ENCODE data around the gene SREBF1.

The SREBF1 gene

DNA sequence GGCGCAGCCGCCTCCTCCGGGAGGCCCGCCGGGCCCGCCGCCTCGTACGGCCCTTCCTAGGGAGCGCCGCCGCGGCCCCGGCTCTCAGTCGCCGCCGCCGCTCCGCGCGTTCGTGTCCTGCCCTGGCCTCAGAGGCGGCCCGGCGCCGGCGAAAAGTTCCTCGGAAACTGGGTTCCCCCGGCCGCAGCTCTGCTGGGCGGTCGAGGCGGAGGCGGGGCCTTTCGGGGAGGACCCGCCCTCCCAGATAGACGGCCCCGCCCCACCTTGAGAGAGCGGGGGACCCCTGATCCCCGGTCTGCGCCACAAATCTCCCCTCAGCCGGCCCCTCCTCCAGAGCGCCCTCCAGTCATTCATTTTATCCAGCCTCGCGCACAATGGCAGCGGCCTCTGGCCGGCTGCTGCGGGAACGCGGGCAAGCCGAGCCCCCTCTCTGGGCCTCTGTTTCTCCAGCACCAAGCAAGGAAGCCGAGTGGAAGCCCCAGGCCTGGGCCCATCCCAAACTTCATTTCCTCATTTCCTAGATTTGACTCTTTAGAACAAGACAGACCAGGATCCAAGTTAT lies at the start of gene SREBF1:
Gene SREBF1 (minus strand): TSS at position 169 of the 562 bp plus-strand sequence. CDS start 169 bp downstream, outside the sequence.
- DNase-seq, result peak; percentile 47

DNA sequence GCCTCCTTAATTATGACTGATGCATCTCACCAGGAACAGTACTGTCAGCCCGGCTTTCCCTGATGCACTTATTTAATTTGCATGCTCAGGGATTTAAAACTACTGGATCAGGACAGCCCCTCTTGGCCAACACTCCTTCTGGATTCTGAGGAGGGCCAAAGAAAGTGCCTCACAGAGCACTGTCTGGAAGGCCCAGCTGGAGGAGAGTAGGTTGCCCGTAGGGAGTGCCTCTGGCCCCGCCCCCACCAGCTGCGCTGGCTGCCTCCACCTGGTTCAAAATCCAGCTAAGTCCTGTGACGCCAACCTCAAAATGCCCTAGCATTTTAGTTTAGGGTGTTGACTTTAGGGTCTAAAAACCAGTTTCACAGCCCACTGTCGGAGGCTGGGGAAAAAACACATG lies 49.4 kb upstream of the SREBF1 start:
- peak; percentile 74 for DNase-seq

DNA sequence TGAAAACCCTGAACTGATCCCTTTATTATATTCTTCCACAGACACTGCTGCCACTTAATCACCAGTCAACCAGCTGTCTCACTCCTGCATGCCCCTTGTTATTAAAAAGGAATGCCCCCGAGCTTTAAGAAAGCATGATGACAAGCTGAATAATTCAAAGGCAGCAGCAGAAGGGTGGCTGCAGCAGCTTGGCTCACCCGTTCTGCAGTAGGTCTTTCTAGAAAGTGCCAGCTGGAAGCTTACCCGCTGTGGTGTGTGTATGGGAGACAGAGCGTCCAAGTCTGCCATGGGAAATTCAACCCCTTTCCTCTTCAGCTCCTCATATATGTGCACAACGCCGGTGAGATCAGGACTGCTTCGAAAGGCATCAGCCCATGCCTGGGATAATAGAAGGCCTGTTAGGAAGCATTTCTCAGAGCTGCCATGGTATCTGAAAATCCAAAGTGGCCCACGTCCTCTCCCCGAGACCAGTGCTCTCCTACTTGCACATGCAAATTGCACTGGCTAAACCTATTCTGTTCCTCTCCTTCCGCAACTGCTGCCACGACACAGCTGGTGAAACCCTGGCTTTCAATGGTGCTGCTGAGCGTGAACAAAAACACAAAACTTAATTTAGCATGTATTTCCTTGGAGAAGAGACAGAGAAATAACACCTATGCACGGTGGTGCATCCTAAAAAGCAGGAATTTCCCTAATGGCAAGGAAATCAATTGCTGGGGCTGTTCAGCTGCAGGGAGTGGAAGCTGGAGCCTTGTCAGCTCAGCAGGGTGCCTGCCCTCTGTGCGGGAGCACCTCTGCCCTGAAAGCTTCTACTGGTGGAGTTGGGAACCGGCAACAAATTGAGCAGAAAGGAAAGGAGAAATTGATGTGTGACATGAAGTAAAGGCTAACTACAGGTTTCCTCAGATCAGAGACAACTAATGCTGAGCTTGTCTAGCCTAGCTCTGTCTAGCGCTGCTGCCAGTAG lies 47.9 kb upstream of the SREBF1 start:
- DNase-seq, result peak; percentile 30

DNA sequence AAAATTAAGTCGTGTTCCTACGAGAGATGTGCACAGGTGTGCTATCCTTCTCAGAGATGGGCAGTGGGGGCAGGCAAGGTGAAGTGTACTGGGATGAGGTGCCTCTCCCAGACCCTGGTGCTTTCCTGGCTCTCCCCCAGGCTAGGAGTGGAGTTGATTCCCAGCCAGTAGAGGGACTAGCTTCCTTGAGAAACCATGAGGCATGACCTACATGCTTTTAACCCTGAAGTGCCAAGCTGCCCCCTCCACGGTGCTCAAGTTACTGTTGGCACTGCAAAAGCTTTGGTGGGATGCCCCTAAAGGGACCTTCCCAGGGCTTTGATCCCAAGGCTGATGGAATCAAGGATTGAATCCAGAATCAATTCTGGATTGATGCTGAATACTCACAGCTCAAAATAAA lies 47.0 kb upstream of the SREBF1 start:
- DNase-seq, result no peak

DNA sequence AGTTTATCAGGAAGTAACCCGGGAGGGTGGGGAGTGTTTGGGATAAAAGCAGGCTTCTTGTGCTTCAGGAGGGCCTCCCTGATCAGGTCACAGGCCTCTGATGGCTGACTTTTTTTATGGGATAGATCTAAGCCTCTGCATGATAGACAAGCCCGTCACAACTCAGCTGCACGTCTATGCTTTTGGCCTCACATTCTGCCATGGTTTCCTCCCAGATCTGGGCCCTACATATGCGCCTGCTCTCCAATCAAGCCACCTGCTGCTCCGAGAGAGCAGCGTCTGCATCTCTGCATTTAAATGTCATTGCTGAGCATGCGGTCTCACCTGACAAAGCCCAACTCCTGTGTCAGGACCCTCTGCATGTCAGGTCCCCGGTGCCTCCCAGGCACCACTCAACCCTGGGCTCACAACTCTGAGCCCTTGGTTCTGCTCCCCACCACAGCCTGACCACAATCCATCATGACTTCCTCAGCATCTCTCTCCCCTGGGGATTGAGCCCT lies 45.3 kb upstream of the SREBF1 start:
- no peak for DNase-seq

DNA sequence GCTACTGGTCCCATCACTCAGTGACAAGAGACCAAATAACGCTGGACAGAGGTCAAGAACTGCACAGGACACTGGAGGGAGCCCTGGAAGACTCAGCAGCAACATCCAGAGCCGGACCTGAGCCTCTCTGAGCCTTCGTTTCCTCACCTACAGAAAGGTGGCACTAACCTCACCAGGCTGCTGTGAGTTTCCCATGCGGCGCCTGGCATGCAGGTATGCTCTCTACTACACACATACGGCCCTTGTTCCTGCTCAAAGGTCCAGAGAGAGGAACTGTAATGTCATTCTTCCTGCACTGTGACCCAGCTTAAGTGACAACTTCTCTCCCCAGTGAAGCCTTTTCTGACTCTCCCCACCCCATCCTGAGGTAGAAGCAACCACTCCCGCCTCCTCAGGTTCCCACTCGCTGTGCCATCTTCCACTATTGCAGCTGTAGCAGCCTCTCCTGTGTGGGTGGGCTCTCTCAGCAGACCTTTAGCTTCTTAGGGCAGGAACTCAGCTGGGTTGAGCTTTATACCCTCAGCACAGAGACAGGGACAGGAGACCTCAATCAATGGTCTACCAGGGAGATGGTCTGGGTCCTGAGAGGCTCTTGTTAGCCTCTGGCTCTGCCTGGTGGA lies 43.9 kb upstream of the SREBF1 start:
- no peak for DNase-seq

DNA sequence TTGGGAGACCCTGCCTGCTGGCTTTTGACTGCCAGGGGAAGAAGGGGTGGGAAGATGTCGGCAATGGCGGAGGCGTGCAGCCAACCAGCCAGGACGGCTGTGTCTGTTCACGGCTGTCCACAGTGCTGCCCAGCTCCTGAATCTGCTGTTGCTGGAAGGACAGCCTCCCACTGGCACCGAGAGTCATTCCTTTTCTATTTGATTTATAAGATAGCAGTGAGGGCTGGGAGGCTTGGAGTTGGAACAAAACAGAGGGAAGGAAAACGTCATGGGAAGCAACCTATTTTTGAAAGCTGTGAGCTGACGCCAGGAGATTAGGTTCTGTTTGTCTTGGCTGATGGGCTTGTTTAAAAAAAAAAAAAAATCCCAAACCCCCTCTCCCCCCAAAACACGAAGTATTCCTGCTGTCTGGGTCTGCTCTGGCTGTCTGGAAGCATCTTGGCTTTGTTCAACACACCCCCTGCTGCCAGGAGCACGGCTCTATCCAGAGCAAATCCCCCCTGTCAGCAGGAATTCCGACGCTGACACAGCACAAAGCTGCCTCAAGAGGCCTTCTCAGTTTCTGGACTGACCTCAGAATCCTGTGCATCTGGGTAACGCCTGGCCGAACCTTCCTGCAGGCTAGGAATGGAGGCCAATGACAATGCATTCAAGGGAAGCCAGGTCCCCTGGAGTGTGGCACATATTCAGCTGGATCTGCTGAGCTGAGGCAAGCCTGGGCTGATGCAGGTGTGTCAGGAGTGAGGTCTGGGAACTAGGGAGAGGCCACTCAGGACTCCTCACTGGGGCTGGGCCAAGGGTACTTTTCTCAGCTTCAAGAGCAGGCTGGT lies 41.0 kb upstream of the SREBF1 start:
- no peak for DNase-seq

DNA sequence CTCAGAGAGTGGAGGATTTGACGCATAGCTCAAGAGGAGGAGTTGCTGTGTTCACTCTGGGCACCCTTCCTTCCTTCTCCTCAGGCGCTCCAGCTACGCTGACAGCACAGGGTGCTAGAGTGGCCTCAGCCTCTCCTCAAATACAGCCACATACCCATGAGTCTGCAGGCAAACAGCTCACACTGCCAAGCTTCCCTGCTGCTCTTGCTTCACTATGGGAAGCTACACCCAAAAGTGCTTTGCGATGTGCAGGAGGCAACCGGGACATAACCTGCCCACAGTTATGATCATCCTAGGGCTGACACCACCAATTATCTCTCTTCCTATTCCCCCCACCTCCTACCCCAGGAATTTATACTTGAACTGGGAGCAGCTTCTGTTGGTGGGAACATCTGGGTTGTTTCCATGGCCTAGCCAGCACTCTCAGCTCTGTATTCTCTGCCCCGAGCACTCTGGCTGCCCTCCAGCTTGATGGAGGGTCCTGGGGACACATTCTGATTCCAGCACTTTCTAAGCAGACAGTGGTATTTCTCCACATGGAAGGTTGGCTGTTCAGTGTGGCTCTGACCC lies 40.3 kb upstream of the SREBF1 start:
- DNase-seq, result no peak

DNA sequence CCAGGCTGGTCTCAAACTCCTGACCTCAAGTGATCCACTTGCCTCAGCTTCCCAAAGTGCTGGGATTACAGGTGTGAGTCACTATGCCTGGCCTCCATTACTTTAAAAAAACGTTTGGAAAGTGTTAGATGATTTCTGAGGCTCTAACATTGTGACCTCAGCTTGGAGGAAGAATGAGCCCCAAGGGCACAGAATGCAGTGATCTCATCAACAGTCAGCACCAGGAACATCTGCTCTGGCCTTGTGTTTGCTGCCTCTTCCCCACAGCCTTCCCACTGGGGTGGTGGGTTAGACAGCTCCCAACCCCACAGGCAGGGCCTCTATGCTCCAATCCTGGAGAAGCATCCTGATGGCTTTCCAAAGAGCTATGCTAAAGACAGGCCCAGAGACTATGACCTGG lies 37.7 kb upstream of the SREBF1 start:
- peak; percentile 47 for DNase-seq

DNA sequence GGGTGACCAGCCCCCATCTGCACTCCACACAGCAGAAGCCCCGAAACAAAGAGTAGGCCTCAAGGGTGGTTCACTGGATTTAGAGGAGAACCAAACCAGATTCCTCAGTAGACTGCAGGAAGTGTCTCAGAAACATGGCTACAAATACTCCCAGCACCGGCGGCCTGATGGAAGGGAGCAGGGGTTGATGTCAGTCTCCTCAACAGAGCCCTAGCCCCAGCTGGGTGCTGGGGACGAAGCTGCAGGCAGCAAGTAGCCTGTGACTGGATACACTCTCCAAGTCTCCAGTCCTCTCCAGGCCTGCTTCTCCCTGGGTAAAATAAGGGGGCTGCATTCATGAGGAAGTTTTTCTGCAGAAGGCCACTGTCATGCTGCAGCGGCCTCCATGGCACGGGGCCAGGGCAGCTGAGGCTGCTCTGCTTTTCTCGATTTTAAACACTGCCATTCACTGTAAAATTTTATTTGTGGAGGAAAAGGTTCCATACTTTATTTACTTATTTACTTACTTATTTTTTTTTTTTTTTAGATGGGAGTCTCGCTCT lies 36.7 kb upstream of the SREBF1 start:
- DNase-seq, result no peak

DNA sequence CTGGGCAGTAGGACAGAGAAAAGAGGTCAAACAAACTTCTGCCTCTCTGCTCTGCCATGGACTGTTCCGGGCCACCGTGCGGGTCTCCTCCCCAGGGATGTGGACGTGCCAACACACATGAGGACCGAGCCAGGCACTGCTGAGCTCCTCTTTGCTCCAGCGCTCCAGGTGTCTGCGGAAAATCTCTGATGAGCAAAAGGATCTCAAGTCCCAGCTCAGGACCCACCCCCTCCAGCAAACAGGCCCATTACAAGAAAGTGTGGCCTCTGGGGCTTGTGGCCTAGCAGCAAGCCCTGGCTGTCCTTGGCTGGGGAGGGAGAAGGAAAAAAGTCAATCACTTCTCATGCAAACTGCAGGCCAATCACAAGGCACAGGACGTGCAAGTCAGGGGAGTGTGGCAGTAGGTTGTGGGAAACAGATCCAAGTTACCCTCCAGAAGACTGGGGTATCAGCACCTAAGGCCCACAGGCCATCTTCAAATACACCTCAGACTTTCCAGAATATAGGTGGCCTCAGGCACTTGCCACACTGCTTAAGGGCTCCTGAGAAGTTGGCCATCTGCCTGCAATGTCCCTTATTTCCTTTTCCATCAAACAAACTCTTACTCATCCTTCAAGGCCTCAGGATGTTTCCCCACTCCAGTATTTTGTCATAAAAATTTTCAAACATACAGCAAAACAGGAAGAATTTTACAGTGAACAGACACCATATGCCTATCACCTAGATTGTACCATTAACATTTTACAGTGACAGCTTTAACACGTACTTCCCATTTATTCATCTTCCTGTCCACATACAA lies 36.0 kb upstream of the SREBF1 start:
- no peak for DNase-seq

DNA sequence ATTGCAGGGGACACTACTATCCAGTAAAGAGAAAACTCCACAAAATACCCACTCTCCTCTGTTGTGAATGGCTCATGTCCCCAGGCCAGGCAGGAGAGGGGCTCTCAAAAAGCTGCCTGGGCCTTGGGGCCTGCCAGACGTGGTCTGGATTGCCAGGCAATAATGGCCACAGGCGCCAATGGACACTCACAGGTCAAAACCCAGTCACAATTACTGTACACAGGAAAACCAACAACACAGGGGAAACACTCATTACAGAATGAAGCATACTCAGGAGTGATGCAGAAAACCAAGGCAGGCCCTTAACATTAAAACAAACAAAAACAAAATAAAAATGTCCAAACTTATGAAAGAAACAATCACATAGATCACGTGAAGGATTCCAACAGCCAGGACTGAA lies 35.1 kb upstream of the SREBF1 start:
- DNase-seq, result no peak

DNA sequence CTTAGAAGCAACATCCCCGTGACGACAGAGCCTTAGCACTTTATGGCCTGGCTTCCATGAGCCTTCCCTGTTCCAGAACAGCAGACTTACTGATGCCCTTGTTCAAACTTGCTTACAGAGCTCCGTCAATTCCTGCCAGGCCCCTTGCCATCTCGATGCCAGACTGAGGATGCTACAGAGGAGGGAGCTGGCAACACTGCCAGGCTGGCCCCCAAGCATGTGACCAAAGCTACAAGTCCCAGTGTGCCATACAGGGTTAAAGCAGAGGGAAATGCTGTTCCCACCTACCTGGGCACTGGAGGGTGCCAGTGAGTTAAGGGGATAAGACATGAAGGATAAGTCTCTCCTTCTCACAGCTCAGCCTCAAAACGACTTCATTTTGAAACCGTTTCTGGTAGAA lies 33.5 kb upstream of the SREBF1 start:
- DNase-seq, result peak; percentile 9

DNA sequence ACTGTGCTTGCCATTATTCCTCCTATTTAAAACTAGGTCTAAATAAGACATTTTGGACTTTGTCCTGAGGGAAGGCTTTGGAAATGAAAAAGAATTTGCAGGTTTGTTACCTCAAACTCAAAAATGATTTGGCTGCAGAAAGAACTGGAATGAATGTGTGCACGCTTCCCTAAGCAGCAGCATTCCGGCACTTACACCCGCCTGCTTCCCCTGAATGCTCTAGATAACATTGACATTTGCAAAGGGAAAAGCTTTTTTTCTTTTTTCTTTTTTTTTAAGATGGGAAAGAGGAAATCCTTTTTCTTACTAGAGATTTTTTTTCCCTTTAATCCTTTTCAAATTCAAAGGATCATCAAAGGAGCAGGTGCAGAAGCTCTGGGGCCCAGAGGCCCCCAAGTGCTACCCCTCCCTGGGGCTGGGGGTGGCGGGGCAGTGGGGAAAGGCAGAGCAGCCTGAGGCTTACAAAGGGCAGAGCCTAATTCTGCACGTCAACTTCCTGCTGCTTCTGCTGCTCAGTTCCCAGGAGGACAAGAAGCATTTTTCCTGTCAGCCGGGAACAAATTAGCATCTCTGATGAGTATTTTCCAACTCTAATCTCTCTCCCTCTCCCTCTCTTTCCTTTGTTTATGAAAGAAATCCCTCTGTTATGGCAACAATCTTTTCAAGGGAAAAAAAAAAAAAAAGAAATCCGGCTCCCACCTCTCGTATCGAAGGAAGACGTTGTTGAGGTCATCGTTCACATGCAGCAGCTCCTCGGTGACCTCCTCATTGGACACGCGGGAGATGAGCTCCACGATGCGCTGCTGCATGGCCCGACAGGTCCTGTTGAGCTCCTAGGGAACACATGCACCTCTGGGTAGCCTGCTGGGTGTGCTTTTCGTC lies 32.1 kb upstream of the SREBF1 start:
- peak; percentile 19 for DNase-seq

DNA sequence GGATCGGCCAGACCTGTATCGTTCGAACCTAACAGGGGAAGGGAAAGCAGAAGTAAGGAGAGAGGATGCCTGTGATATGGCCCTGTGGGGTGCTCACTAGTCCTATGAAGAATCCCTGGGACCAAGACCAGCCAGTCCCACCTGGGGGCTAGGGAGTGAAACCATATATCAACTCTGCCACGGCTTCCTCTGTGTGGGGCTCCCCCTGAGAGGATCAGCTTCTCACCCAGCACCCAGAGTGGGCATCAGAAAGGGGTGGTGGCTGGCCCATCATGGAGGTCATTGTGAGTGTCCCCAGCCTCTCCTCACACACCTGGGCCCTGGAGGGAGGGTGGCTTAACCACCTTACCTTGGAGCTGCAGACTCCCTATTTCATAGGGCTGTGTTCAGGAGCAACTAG lies 30.1 kb upstream of the SREBF1 start:
- no peak for DNase-seq

DNA sequence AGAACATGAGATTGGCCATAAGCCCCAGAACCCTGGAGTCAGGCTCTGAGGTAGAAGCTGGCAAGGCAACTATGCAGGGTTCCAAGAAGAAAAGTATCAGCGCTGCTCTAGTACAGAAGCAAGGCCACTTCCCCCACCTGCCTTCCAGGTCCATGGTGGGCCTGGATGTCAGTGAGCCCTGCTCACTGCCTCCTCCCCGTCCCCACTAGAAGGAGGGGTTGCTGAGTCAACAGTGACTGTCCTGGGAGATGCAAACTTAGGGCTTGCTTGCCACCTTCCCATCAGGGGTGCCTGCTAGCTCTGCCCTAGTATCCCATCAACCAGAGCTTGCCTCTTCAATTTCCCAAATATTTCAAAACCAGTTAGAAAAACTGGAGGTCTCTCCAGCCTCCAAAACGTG lies 29.6 kb upstream of the SREBF1 start:
- no peak for DNase-seq

DNA sequence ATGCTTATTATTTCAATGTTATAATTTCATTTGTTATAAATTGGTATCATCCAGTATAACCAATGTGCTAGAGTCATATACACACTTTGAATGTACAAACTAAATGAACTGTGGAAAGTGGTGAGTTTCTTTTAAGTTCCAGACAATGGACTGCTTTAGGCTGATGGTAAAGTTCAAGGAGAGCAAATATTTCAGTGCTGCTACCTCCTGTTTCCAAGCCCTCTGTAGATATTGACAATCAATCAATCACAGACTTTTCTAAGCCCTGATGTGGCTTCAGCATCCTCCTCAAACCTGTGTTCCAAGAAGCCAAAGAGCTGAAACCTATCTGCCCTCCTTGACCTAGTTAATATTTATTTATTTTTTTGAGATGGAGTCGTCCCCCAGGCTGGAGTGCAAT lies 28.2 kb upstream of the SREBF1 start:
- DNase-seq, result no peak

DNA sequence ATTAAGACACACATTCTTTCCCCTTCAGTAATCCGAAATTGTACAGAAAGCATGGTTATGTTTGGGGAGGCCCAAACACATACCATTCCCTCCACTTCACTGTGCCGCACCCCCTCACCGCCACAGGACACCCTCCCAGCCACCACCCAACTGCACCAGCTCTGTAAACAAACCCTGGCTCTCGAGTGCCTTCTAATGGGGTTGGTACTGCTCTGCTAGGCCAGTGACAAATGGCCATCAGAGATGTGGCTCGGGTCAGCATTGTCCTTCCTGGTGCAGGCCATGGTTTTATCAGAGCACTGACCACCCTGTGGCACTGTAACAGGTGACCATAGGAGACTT lies 24.0 kb upstream of the SREBF1 start:
- DNase-seq, result no peak

DNA sequence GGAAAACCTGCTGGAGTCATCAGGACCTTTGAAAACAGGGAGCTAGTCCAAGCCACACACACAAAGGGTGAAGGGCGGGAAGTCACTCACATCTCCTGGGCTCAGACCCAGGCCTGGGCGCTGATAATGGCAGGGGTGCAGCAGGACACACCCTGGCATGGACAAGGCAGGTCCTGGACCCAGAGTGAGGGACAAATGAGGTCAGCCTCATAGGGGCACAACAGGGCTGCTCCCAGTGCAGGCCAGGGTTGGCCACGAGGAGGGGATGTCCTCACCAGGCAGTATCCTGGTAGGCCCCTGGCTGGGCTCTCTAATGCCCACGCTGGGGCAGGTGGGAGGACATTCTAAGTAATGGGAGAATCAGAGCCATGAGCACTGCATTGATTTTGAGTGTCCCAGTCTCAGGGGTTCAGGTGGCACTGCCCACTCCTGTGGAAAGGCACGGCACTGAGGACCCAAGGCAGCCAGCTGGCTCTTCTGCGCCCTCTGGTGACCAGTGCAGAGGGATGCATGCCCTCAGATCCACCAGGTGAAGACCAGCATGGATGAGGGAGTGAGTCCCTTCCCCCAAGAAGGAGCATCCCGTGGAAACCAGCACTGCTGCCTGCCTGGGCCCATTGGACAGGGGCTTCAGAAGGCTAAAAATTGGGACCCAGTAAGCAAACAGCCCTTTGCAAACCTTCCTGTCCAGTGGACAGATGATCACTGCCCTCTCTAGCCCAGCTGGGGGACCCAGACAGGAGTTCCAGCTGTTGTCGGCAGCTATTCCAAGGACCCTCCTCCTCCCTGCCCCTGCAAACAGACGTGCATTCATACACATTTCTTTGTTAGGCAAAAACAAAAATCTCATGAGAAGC lies 23.4 kb upstream of the SREBF1 start:
- DNase-seq, result peak; percentile 59

Data from NCI-H2171 treated with DMSO at 0.1 percent for 48 hours (cell line).